GM19351 (cell line): ENCODE results near the gene MMP14.
"Not testable (repeated sequence)": the region's sequence is repeated elsewhere in the genome, so short reads cannot be mapped to it uniquely, and the experiment has no call there.

Experiments used
- ATAC-seq: cut with Tn5 transposase; IDR thresholded peaks from one replicate; pipeline ENCODE4 v1.9.1; 2021; ENCODE audit warnings: mild to moderate bottlenecking, moderate library complexity; ENCODE audit not compliant: unreplicated experiment

MMP14 gene

DNA sequence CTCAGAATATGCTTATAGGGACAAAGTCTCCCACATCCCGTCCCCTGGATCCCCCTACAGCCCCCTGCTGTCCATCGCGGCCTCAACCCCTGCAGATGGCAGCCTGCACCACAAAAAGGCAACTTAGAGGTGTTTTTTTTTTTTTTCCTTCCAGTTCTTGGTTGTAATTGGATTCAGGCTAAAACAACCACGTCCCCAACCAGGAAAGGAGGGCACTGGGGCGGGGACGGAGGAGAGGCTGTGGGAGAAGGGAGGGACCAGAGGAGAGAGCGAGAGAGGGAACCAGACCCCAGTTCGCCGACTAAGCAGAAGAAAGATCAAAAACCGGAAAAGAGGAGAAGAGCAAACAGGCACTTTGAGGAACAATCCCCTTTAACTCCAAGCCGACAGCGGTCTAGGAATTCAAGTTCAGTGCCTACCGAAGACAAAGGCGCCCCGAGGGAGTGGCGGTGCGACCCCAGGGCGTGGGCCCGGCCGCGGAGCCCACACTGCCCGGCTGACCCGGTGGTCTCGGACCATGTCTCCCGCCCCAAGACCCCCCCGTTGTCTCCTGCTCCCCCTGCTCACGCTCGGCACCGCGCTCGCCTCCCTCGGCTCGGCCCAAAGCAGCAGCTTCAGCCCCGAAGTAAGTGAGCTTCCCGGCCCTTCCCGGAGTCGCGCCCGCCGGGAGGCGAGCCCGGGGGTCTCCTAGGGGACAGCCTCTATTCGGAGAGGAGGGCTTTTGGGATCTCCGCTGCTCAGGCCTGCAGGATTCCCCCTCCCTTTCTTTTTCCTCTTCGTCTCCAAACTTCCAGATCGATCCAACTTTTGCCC, at the start of gene MMP14:
MMP14 (plus strand) TSS at position 285 of the 813 bp plus-strand sequence; CDS start at position 518, 233 bp downstream.
- no peak for ATAC-seq

DNA sequence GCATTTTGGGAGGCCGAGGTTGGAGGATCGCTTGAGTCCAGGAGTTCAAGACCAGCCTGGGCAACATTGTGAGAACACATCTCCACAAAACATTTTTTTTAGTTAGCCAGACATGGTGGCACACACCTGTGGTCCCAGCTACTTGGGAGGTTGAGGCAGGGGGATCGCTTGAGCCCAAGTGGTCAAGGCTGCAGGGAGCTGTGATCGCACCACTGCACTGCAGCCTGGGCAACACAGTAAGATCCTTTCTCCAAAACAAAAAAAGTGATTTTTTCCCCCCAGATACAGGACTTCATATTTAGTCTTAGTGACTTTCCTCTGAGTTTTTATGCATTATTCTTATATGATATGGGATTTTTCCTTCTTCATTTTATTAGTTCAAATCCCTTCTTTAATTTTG, 49.7 kb upstream of the MMP14 start:
- ATAC-seq = no peak

DNA sequence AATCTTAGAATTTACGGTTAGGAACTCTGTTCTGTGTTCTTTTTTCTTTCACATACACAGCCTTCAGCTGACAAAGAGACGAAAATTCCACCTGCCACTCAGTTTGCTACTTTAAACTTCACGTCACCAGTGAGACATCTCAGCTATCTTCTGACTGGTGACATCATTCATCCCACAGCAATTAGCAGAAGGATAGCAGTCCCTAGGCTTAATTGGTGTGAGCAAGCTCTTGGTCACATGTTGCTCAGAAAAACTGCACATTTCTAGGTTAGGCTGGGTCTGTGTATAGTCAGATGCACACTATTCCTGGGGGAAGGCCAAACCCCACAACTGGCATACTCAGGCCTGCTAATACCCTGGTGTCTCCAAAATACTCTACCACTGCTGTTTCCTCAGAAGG, 45.1 kb upstream of the MMP14 start:
- ATAC-seq = no peak

DNA sequence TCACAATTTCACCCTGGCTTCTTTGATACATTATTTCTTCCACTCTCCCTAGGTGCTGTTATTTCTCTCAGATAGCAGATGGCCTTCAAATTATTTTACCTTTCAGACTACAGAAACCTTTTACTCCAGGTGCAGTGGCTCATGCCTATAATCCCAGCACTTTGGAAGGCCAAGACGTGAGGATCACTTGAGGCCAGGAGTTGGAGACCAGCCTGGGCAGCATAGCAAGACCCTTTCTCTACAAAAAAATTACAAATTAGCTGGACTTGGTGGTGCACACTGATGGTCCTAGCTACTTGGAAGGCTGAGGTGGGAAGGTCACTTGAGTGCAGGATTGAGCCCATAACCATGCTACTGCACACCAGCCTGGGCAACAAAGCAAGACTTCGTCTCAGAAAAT, 44.2 kb upstream of the MMP14 start:
- ATAC-seq = no peak

DNA sequence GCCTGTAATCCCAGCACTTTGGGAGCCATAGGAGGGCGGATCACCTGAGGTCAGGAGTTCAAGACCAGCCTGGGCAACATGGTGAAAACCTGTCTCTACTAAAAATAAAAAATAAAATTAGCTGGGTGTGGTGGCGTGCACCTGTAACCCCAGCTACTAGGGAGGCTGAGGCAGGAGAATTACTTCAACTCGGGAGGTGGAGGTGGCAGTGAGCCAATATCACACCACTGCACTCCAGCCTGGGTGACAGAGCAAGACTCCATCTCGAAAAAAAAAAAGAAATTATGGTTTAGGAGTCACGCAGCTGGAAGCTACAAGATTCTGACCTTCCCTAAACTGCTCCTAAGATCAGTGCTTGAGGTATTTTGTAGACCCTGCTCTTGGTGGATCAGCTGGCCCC, 42.8 kb upstream of the MMP14 start:
- ATAC-seq = not testable (repeated sequence)

DNA sequence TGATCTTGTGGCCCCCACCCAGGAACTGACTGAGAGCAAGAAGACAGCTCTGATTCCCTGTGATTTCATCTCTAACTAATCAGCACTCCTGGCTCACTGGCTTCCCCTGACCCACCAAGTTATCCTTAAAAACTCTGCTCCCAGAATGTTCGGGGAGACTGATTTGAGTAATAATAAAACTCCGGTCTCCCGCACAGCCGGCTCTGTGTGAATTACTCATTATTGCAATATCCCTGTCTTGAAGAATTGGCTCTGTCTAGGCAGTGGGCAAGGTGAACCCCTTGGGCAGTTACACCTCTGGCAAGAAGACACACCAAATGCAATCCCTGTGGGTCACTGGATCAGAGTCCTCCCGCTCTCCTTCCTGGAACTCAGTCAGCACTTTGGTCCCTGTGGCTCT, 42.4 kb upstream of the MMP14 start:
- no peak for ATAC-seq

DNA sequence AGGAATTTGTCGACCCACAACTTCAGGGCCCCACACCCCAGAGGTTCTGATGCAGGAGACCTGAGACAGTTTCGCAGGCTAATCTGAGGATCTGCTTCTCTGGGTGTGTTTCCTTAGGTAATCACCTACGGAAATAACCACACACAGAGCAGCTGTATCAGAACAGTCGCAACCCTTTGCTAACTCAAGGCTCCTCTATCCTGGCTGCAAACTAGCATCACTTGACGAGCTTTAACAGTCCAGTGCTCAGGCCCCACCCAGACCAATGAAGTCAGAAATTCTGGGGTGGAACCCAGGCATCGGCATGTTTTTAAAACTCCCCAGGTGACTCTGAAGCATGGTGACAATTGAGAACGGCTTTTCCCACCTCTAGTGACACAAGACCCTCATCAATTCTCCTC, 41.8 kb upstream of the MMP14 start:
- ATAC-seq = peak; percentile 67

DNA sequence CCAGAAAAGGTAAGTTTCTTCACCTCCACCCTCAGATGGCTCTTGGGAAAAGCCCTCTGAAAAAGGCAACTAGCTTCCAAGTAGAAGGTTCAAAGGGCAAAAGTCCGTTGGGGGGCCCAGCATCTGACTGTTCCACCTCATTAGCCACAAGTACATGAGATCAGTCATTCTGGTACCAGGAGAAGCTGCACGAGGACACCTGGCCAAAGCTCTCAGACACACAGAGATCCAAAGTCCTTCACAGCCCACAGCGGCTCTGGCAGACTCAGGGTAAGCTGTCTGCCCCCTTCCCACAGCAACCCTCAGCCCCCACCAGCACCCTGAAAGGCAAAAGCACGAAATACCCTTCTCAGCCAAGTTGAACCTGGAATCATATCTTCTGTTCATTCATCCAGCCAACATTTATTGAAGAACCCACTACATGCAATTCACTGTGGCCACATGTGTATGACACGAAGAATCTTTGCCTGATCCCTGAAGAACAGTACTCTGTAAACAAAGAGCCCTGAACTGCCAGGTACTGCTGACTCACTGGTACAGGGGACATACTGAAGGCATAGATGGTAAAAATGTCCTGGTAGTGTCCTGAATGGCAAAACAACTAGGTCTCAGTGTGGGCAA, 40.2 kb upstream of the MMP14 start:
- ATAC-seq = peak; percentile 63

DNA sequence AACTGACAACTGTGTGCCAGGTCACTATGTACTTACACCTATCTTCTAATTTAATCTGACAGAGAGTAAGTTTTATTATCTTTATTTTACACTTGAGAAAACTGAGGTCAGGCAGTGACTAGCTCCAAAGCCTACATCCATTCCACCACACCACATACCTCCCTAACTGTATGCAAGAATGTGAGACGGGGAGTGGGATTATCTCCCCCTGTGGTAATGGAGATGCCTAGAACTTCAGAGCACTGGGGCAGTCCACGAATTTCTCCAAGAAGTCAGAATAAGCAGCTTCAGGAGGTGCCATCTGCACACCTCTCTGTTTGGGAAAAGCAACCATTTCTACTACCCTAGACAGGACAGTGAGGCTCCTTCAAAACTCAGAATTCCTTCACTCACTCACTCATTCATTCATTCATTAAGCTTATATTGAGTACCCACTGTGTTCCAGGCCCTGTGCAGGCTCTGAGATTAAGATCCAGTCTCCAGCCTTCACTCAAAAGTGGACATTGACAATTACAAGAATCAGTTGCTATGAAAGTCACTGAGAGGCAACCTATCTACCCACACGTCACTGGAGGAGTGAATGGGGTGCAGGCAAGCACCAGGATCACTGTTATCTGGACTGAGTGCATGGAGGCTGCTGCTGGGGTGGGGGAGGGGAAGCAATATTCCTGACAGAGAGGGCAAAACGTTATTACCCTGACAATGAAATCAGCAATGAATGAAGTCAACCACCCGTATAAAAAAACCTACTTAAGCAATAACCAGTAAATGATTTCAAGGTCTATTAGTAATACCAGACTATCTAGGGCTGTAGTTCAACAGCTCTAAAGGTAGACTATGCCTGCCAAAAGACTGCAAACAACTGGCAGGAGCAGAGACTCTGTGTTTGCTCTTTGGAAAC, 39.1 kb upstream of the MMP14 start:
- no peak for ATAC-seq

DNA sequence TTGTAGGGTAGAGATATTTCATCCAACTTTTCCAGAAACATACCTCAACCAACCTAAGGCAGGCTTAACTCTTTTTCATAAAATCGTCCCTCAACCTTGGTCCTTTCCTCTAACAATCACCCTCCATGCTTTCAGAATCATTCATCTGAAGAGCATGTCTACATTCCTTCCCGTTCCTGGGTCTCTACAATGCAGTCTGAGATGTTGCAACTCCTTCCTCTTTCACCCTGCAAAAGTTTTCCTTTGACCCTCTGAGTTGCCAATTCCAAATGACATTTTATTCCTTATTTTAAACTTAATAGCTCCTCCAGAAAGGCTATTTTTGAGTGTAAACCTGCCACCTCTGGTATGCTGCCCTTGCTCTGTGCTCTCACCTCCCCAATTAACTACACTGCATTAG, 37.9 kb upstream of the MMP14 start:
- no peak for ATAC-seq

DNA sequence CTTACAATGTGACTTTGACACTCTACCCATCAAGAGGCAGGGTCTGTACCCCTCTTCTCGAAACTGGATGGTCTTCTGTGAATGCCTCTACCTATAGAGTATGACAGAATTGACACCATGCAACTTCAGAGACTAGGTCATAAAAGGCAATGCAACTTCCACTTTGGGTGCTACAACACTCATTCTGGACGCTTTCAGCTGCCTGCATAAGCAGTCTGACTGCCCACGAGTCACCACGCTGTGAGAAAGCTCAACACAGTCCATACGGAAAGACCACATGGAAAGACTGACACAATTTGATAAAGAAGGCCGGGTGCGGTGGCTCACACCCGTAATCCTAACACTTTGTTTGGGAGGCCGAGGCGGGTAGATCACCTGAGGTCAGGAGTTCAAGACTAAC, 36.0 kb upstream of the MMP14 start:
- ATAC-seq = no peak

DNA sequence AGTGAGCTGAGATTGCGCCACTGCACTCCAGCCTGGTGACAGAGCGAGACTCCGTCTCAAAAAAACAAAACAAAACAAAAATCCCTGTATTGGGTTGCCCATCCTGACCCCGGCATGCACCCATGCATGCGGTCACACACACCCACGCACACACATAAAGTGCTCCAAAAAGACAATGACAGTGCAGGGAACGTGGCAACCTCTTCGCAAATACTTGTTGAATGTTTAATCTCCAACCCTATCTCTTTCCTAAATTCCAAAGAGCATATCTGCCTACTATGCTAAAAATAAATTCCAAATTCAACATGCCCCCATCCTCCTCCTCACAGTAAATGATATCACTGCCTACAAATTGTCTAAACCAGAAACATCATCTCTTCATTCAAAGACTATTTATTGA, 34.7 kb upstream of the MMP14 start:
- no peak for ATAC-seq

DNA sequence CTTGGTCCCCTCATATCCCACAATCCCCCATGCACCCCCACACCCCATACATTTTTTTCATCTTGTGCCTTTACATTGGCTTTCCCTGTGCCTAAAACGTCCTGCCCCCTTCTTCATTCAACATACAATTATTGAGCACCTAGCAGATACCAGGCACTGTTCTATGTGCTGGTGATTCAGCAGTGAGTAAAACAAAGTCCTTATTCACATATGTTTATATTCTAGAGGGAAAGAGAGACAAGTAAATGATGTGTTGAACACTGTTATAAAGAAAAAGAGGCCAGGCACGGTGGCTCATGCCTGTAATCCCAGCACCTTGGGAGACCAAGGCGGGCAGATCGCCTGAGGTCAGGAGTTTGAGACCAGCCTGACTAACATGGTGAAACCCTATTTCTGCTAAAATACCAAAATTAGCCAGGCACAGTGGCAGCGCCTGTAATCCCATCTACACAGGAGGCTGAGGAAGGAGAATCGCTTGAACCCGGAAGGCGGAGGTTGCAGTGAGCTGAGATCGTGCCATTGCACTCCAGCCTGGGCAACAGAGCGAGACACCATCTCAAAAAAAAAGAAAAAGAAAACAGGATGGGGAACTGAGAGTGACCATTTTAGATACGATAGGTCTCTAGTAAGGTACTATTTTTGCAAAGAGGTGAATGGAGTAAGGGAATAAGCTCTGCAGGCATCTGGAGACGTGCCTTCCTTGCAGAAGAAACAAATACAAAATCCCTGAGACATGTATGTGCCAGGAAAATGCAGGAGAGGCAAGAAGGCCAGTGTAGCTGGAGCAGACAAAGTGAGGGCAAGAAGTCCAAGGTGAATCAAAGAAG, 33.3 kb upstream of the MMP14 start:
- peak; percentile 71 for ATAC-seq

DNA sequence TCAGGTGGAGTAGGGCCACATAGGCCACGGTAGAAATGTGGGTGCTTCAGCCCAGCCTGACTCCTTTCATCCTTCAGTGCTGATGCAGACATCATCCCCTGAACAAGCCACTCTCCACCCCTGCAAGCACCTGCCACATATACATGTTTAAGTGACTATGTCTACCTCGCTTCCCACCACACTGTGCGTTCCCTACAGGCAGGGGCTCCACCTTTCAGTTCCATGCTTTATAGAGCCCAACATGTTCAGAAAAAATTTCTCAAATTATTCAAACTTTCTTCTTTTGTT, 32.8 kb upstream of the MMP14 start:
- peak; percentile 66 for ATAC-seq

DNA sequence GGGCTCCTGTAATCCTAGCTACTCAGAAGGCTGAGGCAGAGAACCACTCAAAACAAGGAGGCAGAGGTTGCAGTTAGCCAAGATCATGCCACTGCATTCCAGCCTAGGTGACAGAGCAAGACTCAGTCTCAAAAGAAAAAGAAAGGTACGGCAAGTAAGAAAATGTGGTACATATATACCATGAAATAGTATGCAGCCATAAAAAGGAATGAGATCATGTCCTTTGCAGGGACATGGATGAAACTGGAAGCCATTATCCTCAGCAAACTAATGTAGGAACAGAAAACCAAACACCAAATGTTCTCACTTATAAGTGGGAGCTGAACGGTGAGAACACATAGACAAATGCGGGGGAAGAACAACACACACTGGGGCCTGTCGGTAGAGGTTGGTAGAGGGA, 31.1 kb upstream of the MMP14 start:
- not testable (repeated sequence) for ATAC-seq

DNA sequence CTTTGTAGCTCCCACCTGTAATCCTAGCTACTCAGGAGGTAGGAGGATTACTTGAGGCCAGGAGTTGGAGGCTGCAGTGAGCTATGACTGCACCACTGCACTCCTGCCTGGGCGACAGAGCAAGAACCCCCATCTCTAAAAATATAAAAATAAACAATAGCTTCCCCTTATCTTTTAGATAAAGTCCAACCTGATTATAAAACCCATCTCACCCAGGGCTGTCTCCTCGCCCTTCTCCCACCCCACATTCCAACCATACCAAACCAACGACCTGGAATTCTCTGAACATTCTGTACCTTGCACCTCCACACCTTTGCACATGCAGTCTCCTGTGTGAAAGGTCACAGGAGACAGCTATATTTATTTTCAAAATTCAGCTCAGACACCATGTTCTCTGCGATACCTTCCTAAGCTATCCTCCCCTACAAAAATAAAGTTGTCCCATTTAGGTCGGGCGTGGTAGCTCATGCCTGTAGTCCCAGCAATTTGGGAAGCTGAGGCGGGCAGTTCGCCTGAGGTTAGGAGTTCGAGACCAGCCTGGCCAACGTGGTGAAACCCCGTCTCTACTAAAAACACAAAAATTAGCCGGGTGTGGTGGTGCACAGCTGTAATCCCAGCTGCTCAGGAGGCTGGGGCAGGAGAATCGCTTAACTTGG, 28.8 kb upstream of the MMP14 start:
- ATAC-seq = no peak

DNA sequence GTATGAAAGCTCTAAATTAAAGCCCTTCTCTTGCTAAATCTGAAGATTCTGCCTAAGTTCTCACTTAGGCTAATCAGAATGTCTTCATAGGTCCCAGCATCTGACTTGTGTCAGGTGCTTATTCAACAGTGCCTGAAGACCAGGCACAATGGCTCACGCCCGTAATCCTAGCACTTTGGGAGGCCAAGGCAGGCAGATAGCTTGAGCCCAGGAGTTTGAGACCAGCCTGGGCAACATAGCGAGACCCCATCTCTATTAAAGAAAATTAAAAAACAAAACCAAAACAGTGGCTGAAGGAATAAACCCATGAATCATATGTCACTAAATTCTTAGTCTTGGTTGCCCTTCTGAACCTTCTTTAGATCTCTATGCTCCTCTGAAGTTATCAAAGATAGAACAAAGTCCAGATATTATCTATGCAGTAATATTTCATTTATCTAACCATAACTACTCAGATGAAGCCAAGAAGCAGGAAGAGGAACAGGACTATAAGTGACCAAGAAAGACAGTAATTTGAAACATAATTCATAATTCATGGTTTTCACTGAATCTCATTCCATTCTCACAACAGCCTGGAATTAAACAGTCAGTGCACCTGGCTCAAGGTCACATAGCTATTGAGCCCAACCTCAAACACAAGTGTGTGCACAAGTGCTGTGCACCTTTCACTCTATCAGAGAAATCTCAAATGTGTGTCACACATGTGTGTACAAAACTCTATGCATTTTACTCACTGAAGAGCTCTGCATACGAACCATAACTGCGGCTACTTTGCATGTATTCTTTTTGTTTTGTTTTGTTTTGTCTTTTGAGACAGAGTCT, 27.8 kb upstream of the MMP14 start:
- no peak for ATAC-seq

DNA sequence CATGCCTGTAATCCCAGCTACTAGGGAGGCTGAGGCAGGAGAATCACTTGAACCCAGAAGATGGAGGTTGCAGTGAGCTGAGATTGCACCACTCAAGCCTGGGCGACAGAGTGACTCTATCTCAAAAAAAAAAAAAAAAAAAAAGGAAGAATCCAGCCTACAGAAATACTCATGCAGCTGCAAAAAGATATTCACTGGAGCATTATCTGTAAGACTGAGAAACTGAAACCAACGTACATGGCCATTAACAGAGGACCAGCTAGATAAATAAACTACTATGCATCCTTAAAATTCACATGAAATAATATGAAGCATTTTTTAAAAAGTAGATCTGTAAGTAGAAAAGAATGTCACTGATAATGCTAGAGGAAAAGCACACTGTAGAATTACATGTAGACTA, 24.7 kb upstream of the MMP14 start:
- no peak for ATAC-seq

DNA sequence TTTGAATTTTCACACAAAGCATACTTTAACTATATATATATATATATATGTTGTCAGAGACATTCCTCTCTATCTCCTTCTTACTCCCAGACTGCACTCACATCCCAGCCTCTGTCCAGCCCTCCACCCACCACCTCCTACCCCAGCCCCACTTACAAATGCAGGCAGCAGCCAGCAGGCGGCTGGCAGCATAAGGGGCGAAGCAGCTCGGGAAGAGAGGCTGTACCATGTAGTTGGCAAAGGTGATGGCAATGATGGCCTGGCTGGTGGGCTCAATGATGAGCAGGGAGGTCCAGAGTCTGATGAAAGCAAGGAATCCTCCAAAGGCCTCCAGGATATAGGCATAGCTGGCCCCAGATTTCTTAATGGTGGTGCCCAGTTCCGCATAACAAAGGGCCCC, 23.6 kb upstream of the MMP14 start:
- ATAC-seq = no peak

DNA sequence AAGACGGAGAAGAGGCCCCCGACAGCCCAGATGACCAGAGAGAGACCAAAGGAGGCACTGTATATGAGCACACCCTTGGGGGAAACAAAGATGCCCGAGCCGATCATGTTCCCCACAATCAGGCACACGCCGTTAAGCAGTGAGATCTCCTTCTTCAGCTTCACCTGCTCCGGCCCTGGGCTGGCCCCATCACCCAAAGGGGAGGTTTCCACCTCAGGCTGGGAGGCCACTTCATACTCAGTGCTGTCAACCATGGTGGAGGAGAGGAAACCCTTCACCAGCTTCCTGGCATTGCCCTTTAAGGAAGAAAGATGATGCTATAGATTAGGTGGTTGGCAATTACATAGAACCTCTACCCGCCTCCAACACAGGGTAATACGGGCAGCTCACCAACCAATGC, 23.2 kb upstream of the MMP14 start:
- no peak for ATAC-seq
